ENCODE data around the gene STK39.
A peak's percentile ranks its signal among the peaks of the same experiment; 100 is the strongest.

STK39 gene

GRCh38 chr2:168157070-168157469 lies 90.3 kb downstream of the STK39 start:
- no peak for DNase-seq (ENCODE audit: low spot score)

GRCh38 chr2:168156661-168157060 lies 90.7 kb downstream of the STK39 start:
- DNase-seq (ENCODE audit: low spot score) = no peak

- DNase-seq (ENCODE audit: low spot score) = no peak
These were observed 91.7 kb downstream of the STK39 start for GRCh38 chr2:168155680-168156079.

GRCh38 chr2:168155046-168155445 lies 92.3 kb downstream of the STK39 start:
- no peak for DNase-seq (ENCODE audit: low spot score)

GRCh38 chr2:168152902-168153530 lies 94.4 kb downstream of the STK39 start:
- DNase-seq (ENCODE audit: low spot score) = no peak

- DNase-seq (ENCODE audit: low spot score) = no peak
These were observed 97.4 kb downstream of the STK39 start for GRCh38 chr2:168149986-168150385.

- no peak for DNase-seq (ENCODE audit: low spot score)
These were observed 98.0 kb downstream of the STK39 start for GRCh38 chr2:168149150-168149974.

GRCh38 chr2:168147830-168148794 lies 99.3 kb downstream of the STK39 start:
- DNase-seq (ENCODE audit: low spot score) = no peak

GRCh38 chr2:168146892-168147810 lies 100.2 kb downstream of the STK39 start:
- no peak for DNase-seq (ENCODE audit: low spot score)

GRCh38 chr2:168145426-168146310 lies 101.7 kb downstream of the STK39 start:
- no peak for DNase-seq (ENCODE audit: low spot score)

GRCh38 chr2:168145011-168145410 lies 102.4 kb downstream of the STK39 start:
- DNase-seq (ENCODE audit: low spot score) = no peak

- DNase-seq (ENCODE audit: low spot score) = no peak
These were observed 103.6 kb downstream of the STK39 start for GRCh38 chr2:168143813-168144212.

GRCh38 chr2:168140892-168141291 lies 106.5 kb downstream of the STK39 start:
- no peak for DNase-seq (ENCODE audit: low spot score)

GRCh38 chr2:168139852-168140251 lies 107.5 kb downstream of the STK39 start:
- DNase-seq (ENCODE audit: low spot score) = no peak

GRCh38 chr2:168138901-168139300 lies 108.5 kb downstream of the STK39 start:
- no peak for DNase-seq (ENCODE audit: low spot score)

- no peak for DNase-seq (ENCODE audit: low spot score)
These were observed 109.0 kb downstream of the STK39 start for GRCh38 chr2:168138374-168138773.

- peak; percentile 10 for DNase-seq (ENCODE audit: low spot score)
These were observed 109.8 kb downstream of the STK39 start for GRCh38 chr2:168137510-168138180.

- DNase-seq (ENCODE audit: low spot score) = peak; percentile 60
These were observed 110.9 kb downstream of the STK39 start for GRCh38 chr2:168136392-168136977.

GRCh38 chr2:168135630-168136029 lies 111.8 kb downstream of the STK39 start:
- DNase-seq (ENCODE audit: low spot score) = no peak

Data from NAMALWA (cell line).